H9 (cell line): Measurements from ENCODE around the gene IL9. TPM values are rescaled to one million over a fixed set of nuclear protein-coding genes. Genes with fewer than 3 reads are reported as not detected.

ENCODE experiments used
- DNase-seq: peaks from one replicate; pipeline ENCODE4 v3.0.0-alpha.2; 2017
- H2AFZ ChIP-seq: one replicate; pipeline ENCODE4 v1.6.1; 2013; ENCODE audit warnings: mild to moderate bottlenecking, low read length, control low read depth, moderate library complexity
- H2AK5ac ChIP-seq: 2 replicates; pipeline ENCODE4 v1.6.1; 2013; ENCODE audit warnings: low read length, control low read depth, mixed read lengths; ENCODE audit not compliant: insufficient read length
- H2BK120ac ChIP-seq: one replicate; pipeline ENCODE4 v1.6.1; 2013; ENCODE audit warnings: low read depth, mild to moderate bottlenecking, low read length, control low read depth, inconsistent platforms; ENCODE audit not compliant: poor library complexity, severe bottlenecking
- H2BK12ac ChIP-seq: 2 replicates; pipeline ENCODE4 v1.6.1; 2013; ENCODE audit warnings: low read length, control low read depth, mixed read lengths, low read depth; ENCODE audit not compliant: insufficient read length
- H2BK15ac ChIP-seq: 2 replicates; pipeline ENCODE4 v1.6.1; 2013; ENCODE audit warnings: low read depth, low read length, control low read depth
- H2BK20ac ChIP-seq: one replicate; pipeline ENCODE4 v1.6.1; 2013; ENCODE audit warnings: low read depth, mild to moderate bottlenecking, low read length, control low read depth, inconsistent platforms; ENCODE audit not compliant: poor library complexity, severe bottlenecking
- H2BK5ac ChIP-seq: 2 replicates; pipeline ENCODE4 v1.6.1; 2013; ENCODE audit warnings: low read length, control low read depth, mixed read lengths; ENCODE audit not compliant: insufficient read length
- H3K14ac ChIP-seq: 2 replicates; pipeline ENCODE4 v1.6.1; 2013; ENCODE audit warnings: low read length, control low read depth; ENCODE audit not compliant: insufficient read depth
- H3K18ac ChIP-seq: 2 replicates; pipeline ENCODE4 v1.6.1; 2013; ENCODE audit warnings: low read depth, mild to moderate bottlenecking, mixed read lengths, low read length, control low read depth; ENCODE audit not compliant: insufficient read length
- H3K23ac ChIP-seq: 2 replicates; pipeline ENCODE4 v1.6.1; 2013; ENCODE audit warnings: low read length, control low read depth, mixed read lengths, low read depth; ENCODE audit not compliant: insufficient read length
- H3K23me2 ChIP-seq: 2 replicates; pipeline ENCODE4 v1.6.1; 2013; ENCODE audit warnings: low read depth, mild to moderate bottlenecking, mixed read lengths, low read length, control low read depth; ENCODE audit not compliant: insufficient read length, poor library complexity, severe bottlenecking
- H3K27ac ChIP-seq: 2 replicates; pipeline ENCODE4 v1.5.1; 2013; ENCODE audit warnings: low read length, control low read depth, mixed read lengths, low read depth; ENCODE audit not compliant: insufficient read length
- H3K27me3 ChIP-seq: 2 replicates; pipeline ENCODE4 v1.6.1; 2013; ENCODE audit warnings: low read length, control low read depth, inconsistent platforms; ENCODE audit not compliant: insufficient read depth
- H3K4ac ChIP-seq: 2 replicates; pipeline ENCODE4 v1.6.1; 2013; ENCODE audit warnings: low read depth, mild to moderate bottlenecking, control low read depth, inconsistent platforms, low read length, moderate library complexity
- H3K4me1 ChIP-seq: 2 replicates; pipeline ENCODE4 v1.6.1; 2013; ENCODE audit warnings: low read length, control low read depth, inconsistent platforms; ENCODE audit not compliant: insufficient read depth
- H3K4me2 ChIP-seq: 2 replicates; pipeline ENCODE4 v1.6.1; 2013; ENCODE audit warnings: low read length, control low read depth, mixed read lengths; ENCODE audit not compliant: insufficient read length, insufficient read depth
- H3K56ac ChIP-seq: 2 replicates; pipeline ENCODE4 v1.6.1; 2013; ENCODE audit warnings: low read depth, mild to moderate bottlenecking, mixed read lengths, low read length, control low read depth; ENCODE audit not compliant: insufficient read length
- H3K79me1 ChIP-seq: 2 replicates; pipeline ENCODE4 v1.6.1; 2013; ENCODE audit warnings: low read depth, mild to moderate bottlenecking, moderate library complexity, low read length, control low read depth, inconsistent platforms; ENCODE audit not compliant: insufficient read depth, poor library complexity, severe bottlenecking
- H3K79me2 ChIP-seq: 2 replicates; pipeline ENCODE4 v1.6.1; 2013; ENCODE audit warnings: low read length, control low read depth, inconsistent platforms; ENCODE audit not compliant: insufficient read depth
- H3K9ac ChIP-seq: 2 replicates; pipeline ENCODE4 v1.6.1; 2013; ENCODE audit warnings: low read length, control low read depth, mixed read lengths; ENCODE audit not compliant: insufficient read length; ENCODE audit errors: extremely low read depth
- H3K9me3 ChIP-seq: one replicate; pipeline ENCODE4 v1.6.1; 2013; ENCODE audit warnings: low read depth, low read length, inconsistent platforms; ENCODE audit not compliant: control insufficient read depth
- H3T11ph ChIP-seq: one replicate; pipeline ENCODE4 v1.6.1; 2013; ENCODE audit warnings: mild to moderate bottlenecking, low read length, control low read depth, inconsistent platforms
- H4K20me1 ChIP-seq: one replicate; pipeline ENCODE4 v1.6.1; 2013; ENCODE audit not compliant: control insufficient read depth, insufficient read length, insufficient read depth
- H4K5ac ChIP-seq: 2 replicates; pipeline ENCODE4 v1.6.1; 2013; ENCODE audit warnings: low read depth, mild to moderate bottlenecking, mixed read lengths, low read length, control low read depth; ENCODE audit not compliant: insufficient read length
- H4K8ac ChIP-seq: replicated peaks from 2 replicates; pipeline ENCODE4 v1.6.1; 2013; ENCODE audit warnings: low read length, control low read depth, mixed read lengths, low read depth; ENCODE audit not compliant: insufficient read length
- H4K91ac ChIP-seq: 2 replicates; pipeline ENCODE4 v1.6.1; 2013; ENCODE audit warnings: low read depth, mild to moderate bottlenecking, moderate library complexity, mixed read lengths, low read length, control low read depth; ENCODE audit not compliant: insufficient read length
- H3K27ac Mint-ChIP-seq, 3 experiments: 2 replicates in 2 of 3; 3 replicates in 1 of 3; pipeline ENCODE4 v1.8.0; 2020 to 2021; ENCODE audit warnings: mixed read lengths in 3 of 3, mild to moderate bottlenecking in 1 of 3, moderate library complexity in 1 of 3
- H3K27me3 Mint-ChIP-seq: 2 replicates; pipeline ENCODE4 v1.8.0; 2021; ENCODE audit warnings: low read depth, mild to moderate bottlenecking, moderate library complexity, mixed read lengths
- H3K36me3 Mint-ChIP-seq, 3 experiments: 2 replicates in 2 of 3; 3 replicates in 1 of 3; pipeline ENCODE4 v1.8.0; 2020 to 2021; ENCODE audit warnings: low read depth in 3 of 3, mixed read lengths in 3 of 3; ENCODE audit not compliant: insufficient read depth in 1 of 3
- H3K4me1 Mint-ChIP-seq, 2 experiments: 2 replicates each; pipeline ENCODE4 v1.8.0; 2020; ENCODE audit warnings: mixed read lengths in 2 of 2
- H3K4me3 Mint-ChIP-seq, 2 experiments: 2 replicates in 1 of 2; 3 replicates in 1 of 2; pipeline ENCODE4 v1.8.0; 2020 to 2021; ENCODE audit warnings: mild to moderate bottlenecking in 2 of 2, mixed read lengths in 2 of 2, moderate library complexity in 1 of 2
- H3K9me3 Mint-ChIP-seq, 2 experiments: 2 replicates in 1 of 2; 3 replicates in 1 of 2; pipeline ENCODE4 v1.8.0; 2020; ENCODE audit warnings: mild to moderate bottlenecking in 2 of 2, mixed read lengths in 2 of 2, moderate library complexity in 1 of 2
- CTCF ChIP-seq: fragments of 200-600 bp; sonication (generic); conservative IDR thresholded peaks from 3 replicates; pipeline ENCODE4 v1.8.0; 2021; ENCODE audit warnings: antibody characterized with exemption, mild to moderate bottlenecking
- WGBS: extraction: QIAGEN DNeasy Blood & Tissue Kit; methylation state at CpG from one replicate; pipeline ENCODE4 v1.1.7; 2013; ENCODE audit warnings: missing lambda C conversion rate, low lambda C conversion rate, mixed read lengths; ENCODE audit not compliant: insufficient read length; ENCODE audit errors: extremely low coverage; 5-methylcytosine and 5-hydroxymethylcytosine counted together
- total RNA-seq: library from RNA; stranded (reverse); gene quantifications from 2 replicates; pipeline ENCODE4 v1.2.1, GENCODE V29; 2021

The IL9 gene
- total RNA-seq, 1 experiment from 2014 or later = not detected

GRCh38 chr5:135847976-135848375 is 47.7 kb downstream of the IL9 start:
- Histone ChIP-seq H3K27me3 (no peaks in the 10 kb centered on the region), H2BK5ac (no peak overlapping the region), H3K14ac (no peak overlapping the region; the same call in 1 of the 2 replicates), H3T11ph (no peak overlapping the region), H2BK20ac (no peak overlapping the region), H3K9ac (no peak overlapping the region), H3K4me1 (no peaks in the 10 kb centered on the region), H2BK12ac (no peak overlapping the region), H3K27ac (no peak overlapping the region), H4K5ac (no peak overlapping the region), H2AFZ (no peak overlapping the region), H2AK5ac (no peak overlapping the region), H3K4me2 (no peak overlapping the region), H3K79me2 (no peaks in the 10 kb centered on the region), H2BK120ac (no peak overlapping the region), H4K8ac (no peak overlapping the region), H3K23ac (no peak overlapping the region), H3K23me2 (no peaks in the 10 kb centered on the region), H4K20me1 (no peaks in the 10 kb centered on the region), H3K56ac (no peak overlapping the region), H2BK15ac (no peak overlapping the region), H3K79me1 (no peaks in the 10 kb centered on the region), H3K9me3 (no peaks in the 10 kb centered on the region), H3K18ac (no peak overlapping the region), H3K4ac (no peak overlapping the region), H4K91ac (no peak overlapping the region)
- Mint-ChIP-seq H3K27me3 (peaks cover 10% of the 10 kb centered on the region), H3K9me3 (no peaks in the 10 kb centered on the region), H3K36me3 (no peaks in the 10 kb centered on the region), H3K27ac (no peak overlapping the region), H3K4me3 (no peak overlapping the region), H3K4me1 (no peaks in the 10 kb centered on the region)
- TF ChIP-seq CTCF = no peak
- no CpG with 5 or more reads among the region's 1 CpG for WGBS
- no peak for DNase-seq
